Upper lobe of left lung (tissue), 4 donors: ENCODE measurements around the gene ZNF503.

ENCODE experiments used
- CTCF ChIP-seq, 6 experiments: fragments of 450-650 bp in 4 of 6; fragments of 200-600 bp in 2 of 6; sonication (generic) in 2 of 6; IDR thresholded peaks; one replicate each; pipeline ENCODE4 v1.5.1; 2016 to 2019; ENCODE audit warnings: antibody characterized with exemption in 6 of 6
- POLR2A ChIP-seq, 4 donors: fragments of 450-650 bp; IDR thresholded peaks; one replicate each; pipeline ENCODE4 v1.5.1; 2016 to 2017; ENCODE audit warnings: antibody characterized with exemption in 4 of 4, mild to moderate bottlenecking in 2 of 4

GRCh38 chr10:75417522-75417927 is 16.0 kb upstream of the ZNF503 start:
- TF ChIP-seq POLR2A (IDR thresholded peaks at IDR 0.05) (no peak), CTCF (IDR thresholded peaks at IDR 0.05) (no peak)
